Measurements from ENCODE around the gene PEPD.

The PEPD gene

DNA sequence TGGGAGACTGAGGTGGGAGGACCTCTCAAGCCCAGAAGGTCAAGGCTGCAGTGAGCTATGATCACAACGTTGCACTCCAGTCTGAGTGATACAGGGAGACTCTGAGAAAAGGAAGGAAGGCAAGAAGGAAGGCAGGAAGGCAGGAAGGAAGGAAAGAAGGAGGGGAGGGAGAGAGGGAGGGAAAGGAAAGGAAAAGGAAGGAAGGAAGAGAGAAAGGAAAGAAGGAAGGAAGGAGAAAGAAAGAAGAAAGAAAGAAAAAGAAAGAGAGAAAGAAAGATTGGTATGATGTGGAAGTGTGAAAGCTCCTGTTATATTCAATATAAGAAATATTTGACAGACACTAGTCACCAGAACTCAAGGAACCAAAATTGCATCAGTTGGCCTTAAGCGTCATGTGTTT lies 180.6 kb downstream of the PEPD start:
- H3K4me1 ChIP-seq (ENCODE audit: control insufficient read depth in 1 of 2, insufficient read depth in 1 of 2, low read depth in 1 of 2, low read length in 1 of 2): no peaks in the 10 kb centered on the region
- no peak overlapping the region for H3K27ac ChIP-seq
- peaks cover 57% of the 10 kb centered on the region for H3K27me3 ChIP-seq
- H3K4me3 ChIP-seq (ENCODE audit: low read depth in 1 of 2, low read length in 1 of 2): no peak overlapping the region
- TF ChIP-seq, protein P1, sequence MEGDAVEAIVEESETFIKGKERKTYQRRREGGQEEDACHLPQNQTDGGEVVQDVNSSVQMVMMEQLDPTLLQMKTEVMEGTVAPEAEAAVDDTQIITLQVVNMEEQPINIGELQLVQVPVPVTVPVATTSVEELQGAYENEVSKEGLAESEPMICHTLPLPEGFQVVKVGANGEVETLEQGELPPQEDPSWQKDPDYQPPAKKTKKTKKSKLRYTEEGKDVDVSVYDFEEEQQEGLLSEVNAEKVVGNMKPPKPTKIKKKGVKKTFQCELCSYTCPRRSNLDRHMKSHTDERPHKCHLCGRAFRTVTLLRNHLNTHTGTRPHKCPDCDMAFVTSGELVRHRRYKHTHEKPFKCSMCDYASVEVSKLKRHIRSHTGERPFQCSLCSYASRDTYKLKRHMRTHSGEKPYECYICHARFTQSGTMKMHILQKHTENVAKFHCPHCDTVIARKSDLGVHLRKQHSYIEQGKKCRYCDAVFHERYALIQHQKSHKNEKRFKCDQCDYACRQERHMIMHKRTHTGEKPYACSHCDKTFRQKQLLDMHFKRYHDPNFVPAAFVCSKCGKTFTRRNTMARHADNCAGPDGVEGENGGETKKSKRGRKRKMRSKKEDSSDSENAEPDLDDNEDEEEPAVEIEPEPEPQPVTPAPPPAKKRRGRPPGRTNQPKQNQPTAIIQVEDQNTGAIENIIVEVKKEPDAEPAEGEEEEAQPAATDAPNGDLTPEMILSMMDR (IDR thresholded peaks at IDR 0.05): no peak
- no peaks in the 10 kb centered on the region for H3K9me3 ChIP-seq
- no peaks in the 10 kb centered on the region for H3K36me3 ChIP-seq

- Histone ChIP-seq H3K4me1 (ENCODE audit: control insufficient read depth in 1 of 2, insufficient read depth in 1 of 2, low read depth in 1 of 2, low read length in 1 of 2) (no peaks in the 10 kb centered on the region), H3K4me3 (ENCODE audit: low read depth in 1 of 2, low read length in 1 of 2) (no peak overlapping the region)
- TF ChIP-seq, protein P1 (IDR thresholded peaks at IDR 0.05): no peak
Measured at GRCh38 chr19:33339016-33339984, 182.3 kb downstream of the PEPD start.

More at GRCh38 chr19:33339016-33339984, 182.3 kb downstream of the PEPD start:
- Histone ChIP-seq H3K9me3 (no peaks in the 10 kb centered on the region), H3K36me3 (no peaks in the 10 kb centered on the region), H3K27ac (no peak overlapping the region), H3K27me3 (peaks cover 40% of the 10 kb centered on the region)
